ENCODE results near the gene RAB13. TPM values are rescaled to one million over a fixed set of nuclear protein-coding genes. Genes with fewer than 3 reads are reported as not detected.
"Not testable (repeated sequence)": the region's sequence is repeated elsewhere in the genome, so short reads cannot be mapped to it uniquely, and the experiment has no call there.

RAB13 gene
- 1 to 10 TPM in 2 of 5 experiments, under 1 TPM in 2, not detected in 1; 0.45 to 2.2 (median 1.4) TPM for total RNA-seq
- not detected for polyA plus RNA-seq
- not detected for total RNA-seq

DNA sequence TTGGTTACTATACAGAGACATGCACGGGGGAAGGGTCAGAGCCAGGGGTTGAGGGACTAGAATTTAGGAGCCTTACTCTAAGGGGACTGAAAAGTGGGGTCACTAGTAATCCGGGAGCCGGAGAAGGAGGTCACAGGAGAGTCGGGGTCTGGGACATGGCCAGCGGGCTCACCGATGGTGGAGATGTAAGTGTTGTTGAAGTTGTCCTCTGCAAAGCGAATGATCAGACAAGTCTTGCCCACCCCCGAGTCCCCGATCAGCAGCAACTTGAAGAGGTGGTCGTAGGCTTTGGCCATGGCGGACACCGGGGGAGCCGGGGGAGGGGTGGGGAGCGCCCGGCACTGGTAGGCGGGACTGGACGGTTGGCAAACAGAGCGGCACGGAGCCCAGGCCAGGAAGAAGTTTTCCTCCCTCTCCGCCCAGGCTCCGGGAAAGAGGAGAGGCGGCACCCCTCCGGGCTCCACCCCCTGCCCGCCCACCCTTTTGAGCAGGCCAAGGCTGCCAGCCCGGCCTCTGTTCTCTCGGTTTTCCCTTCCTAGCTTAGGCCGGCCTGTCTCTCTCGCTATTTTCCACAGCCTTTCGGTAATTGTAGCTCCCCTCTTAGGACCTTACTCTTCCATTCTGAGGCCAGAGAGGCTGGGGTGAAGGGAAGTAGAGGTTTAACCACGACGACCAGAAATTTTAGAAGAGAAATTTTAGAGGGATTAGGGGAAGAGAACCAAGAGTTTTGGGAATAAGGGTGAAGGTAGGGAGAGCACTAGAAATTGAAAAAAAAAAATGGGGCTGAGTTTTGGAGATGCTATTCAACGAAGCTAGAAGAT, at the start of gene RAB13:
Gene RAB13, minus strand, starts transcription at position 399 of the 821 bp plus-strand sequence. Its CDS starts 103 bp downstream, at position 296.
- CTCF ChIA-PET = interaction anchor here (0.7 to 8.0 kb wide), 22 partner anchors 8 to 414 kb away, joined by 3 to 84 read pairs (median 5); partner anchors contain the start of genes CREB3L4, DENND4B, GATAD2B and JTB
- peaks cover 19 to 38% (median 24%) of the 10 kb centered on the region in 7 donors for H3K4me1 Mint-ChIP-seq
- peaks cover 0 to 6% (median 0%) of the 10 kb centered on the region in 11 donors for H3K9me3 Mint-ChIP-seq
- no peak for ATAC-seq
- intact Hi-C loops (cut with micrococcal nuclease) = loop anchor here (1.0 to 10.0 kb wide), 9 partner anchors 9 to 477 kb away; partner anchors contain the start of gene JTB (in 2 of the 2)
- H3K27me3 ChIP-seq (ENCODE audit: control insufficient read depth in 2 of 2, insufficient read depth in 2 of 2, low read length in 2 of 2) = no peaks in the 10 kb centered on the region
- peaks cover 0 to 6% (median 1%) of the 10 kb centered on the region in 5 donors for H3K36me3 Mint-ChIP-seq
- POLR2A ChIA-PET = interaction anchor here (0.7 to 10.4 kb wide), 13 partner anchors 9 to 202 kb away, joined by 3 to 157 read pairs (median 7); partner anchors contain the start of genes CREB3L4, CRTC2, DENND4B and GATAD2B
- no peak within 1 kb of the TSS for H3K4me3 ChIP-seq (ENCODE audit: low read length)
- peaks cover 0 to 6% (median 0%) of the 10 kb centered on the region in 3 experiments for H3K36me3 ChIP-seq (ENCODE audit: control insufficient read depth in 2 of 3, insufficient read depth in 3 of 3, low read length in 3 of 3)
- H3K9me3 ChIP-seq (ENCODE audit: control insufficient read depth in 2 of 3, low read length in 3 of 3) = no peaks in the 10 kb centered on the region
- H3K27ac ChIP-seq (ENCODE audit: low read depth, low read length) = peak within 1 kb of the TSS; percentile 53
- peaks cover 7 to 8% of the 10 kb centered on the region in 2 donors for H3K4me1 ChIP-seq (ENCODE audit: control insufficient read depth in 2 of 2, insufficient read depth in 2 of 2, low read length in 2 of 2)
- peaks cover 2 to 21% (median 9%) of the 10 kb centered on the region in 5 donors for H3K27me3 Mint-ChIP-seq
- peak within 1 kb of the TSS; percentile 36 to 74 (median 70) for H3K4me3 Mint-ChIP-seq
- peak within 1 kb of the TSS; percentile 72 to 94 (median 88) for H3K27ac Mint-ChIP-seq
- no peak for DNase-seq

DNA sequence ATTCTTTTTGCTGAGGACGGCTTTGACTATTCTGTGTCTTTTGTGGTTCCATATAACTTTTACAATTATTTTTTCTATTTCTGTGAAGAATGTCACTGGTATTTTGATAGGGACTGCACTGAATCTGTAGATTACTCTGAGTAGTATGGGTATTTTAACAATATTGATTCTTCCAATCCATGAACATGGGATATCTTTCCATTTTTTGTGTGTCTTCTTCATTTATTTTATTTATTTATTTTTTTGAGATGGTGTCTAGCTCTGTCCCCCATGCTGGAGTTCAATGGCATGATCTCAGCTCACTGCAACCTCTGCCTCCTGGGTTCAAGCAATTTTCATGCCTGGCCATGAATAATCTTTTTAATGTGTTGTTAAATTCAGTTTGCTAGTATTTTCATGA, 47.6 kb upstream of the RAB13 start:
- H3K36me3 ChIP-seq (ENCODE audit: control insufficient read depth in 2 of 3, insufficient read depth in 3 of 3, low read length in 3 of 3); ATAC-seq; H3K36me3 Mint-ChIP-seq; H3K27ac ChIP-seq (ENCODE audit: low read depth, low read length); H3K4me1 ChIP-seq (ENCODE audit: control insufficient read depth in 2 of 2, insufficient read depth in 2 of 2, low read length in 2 of 2); H3K4me3 ChIP-seq (ENCODE audit: low read length); CTCF ChIA-PET; H3K27me3 ChIP-seq (ENCODE audit: control insufficient read depth in 2 of 2, insufficient read depth in 2 of 2, low read length in 2 of 2); H3K4me3 Mint-ChIP-seq; H3K4me1 Mint-ChIP-seq; DNase-seq; H3K27me3 Mint-ChIP-seq; POLR2A ChIA-PET; H3K9me3 Mint-ChIP-seq; H3K9me3 ChIP-seq (ENCODE audit: control insufficient read depth in 2 of 3, low read length in 3 of 3); H3K27ac Mint-ChIP-seq; intact Hi-C loops (cut with micrococcal nuclease): not testable (repeated sequence)

DNA sequence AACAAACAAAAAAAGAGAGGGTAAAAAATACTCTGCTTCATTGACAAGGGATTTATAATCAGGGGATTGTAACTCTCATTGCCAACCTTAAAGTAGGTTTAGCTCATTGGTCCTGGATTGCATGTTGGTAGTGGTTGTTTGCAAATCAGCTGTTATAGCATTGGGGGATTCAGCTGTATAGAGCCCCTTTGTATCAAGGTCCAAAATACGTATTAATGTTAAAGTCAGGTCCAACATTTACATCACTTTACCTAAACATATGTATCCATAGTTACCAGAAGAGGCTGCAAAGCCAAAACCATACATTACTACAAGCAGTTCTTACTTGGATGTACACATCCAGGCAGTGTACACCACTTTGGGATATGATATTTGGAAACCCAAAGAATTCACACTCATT, 33.8 kb upstream of the RAB13 start:
- no peaks in the 10 kb centered on the region for H3K4me1 ChIP-seq (ENCODE audit: control insufficient read depth in 2 of 2, insufficient read depth in 2 of 2, low read length in 2 of 2)
- CTCF ChIA-PET = interaction anchor here (0.7 to 1.5 kb wide), 3 partner anchors 20 to 715 kb away, joined by 3 to 6 read pairs (median 3); no protein-coding TSS in a partner anchor
- Mint-ChIP-seq H3K27ac (no peak overlapping the region), H3K27me3 (peaks cover 0 to 2% (median 0%) of the 10 kb centered on the region in 5 donors), H3K9me3 (no peaks in the 10 kb centered on the region), H3K4me3 (no peak overlapping the region), H3K4me1 (no peaks in the 10 kb centered on the region), H3K36me3 (no peaks in the 10 kb centered on the region)
- POLR2A ChIA-PET = no interaction called here
- H3K27ac ChIP-seq (ENCODE audit: low read depth, low read length) = no peak overlapping the region
- no peaks in the 10 kb centered on the region for H3K27me3 ChIP-seq (ENCODE audit: control insufficient read depth in 2 of 2, insufficient read depth in 2 of 2, low read length in 2 of 2)
- no peak overlapping the region for H3K4me3 ChIP-seq (ENCODE audit: low read length)
- DNase-seq (no peak), ATAC-seq (no peak)
- H3K36me3 ChIP-seq (ENCODE audit: control insufficient read depth in 2 of 3, insufficient read depth in 3 of 3, low read length in 3 of 3) = no peaks in the 10 kb centered on the region
- intact Hi-C loops (cut with micrococcal nuclease) = no loop called here
- no peaks in the 10 kb centered on the region for H3K9me3 ChIP-seq (ENCODE audit: control insufficient read depth in 2 of 3, low read length in 3 of 3)

DNA sequence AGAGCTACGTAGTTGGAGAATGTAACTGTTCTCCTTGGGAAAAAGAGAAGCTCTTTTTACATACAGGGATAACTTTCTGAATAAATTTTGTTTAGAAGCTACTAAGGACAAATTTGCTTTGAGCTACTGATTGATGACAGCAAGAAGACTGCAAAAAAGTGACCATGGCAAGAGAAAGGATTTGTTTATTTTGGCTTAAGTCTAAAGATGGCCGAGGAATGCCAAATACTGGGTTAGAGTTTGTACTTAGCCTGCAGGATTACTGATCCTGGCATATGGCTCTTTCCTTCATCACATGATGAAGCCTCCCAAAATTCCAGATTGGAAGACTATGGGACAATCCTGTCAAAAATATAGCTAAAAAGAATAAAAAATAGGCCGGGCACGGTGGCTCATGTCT, 33.1 kb upstream of the RAB13 start:
- Mint-ChIP-seq H3K4me3 (no peak overlapping the region), H3K27ac (no peak overlapping the region), H3K9me3 (no peaks in the 10 kb centered on the region), H3K4me1 (no peaks in the 10 kb centered on the region), H3K27me3 (peaks cover 0 to 2% (median 0%) of the 10 kb centered on the region in 5 donors), H3K36me3 (no peaks in the 10 kb centered on the region)
- Histone ChIP-seq H3K4me3 (ENCODE audit: low read length) (no peak overlapping the region), H3K36me3 (ENCODE audit: control insufficient read depth in 2 of 3, insufficient read depth in 3 of 3, low read length in 3 of 3) (no peaks in the 10 kb centered on the region), H3K27ac (ENCODE audit: low read depth, low read length) (no peak overlapping the region), H3K4me1 (ENCODE audit: control insufficient read depth in 2 of 2, insufficient read depth in 2 of 2, low read length in 2 of 2) (no peaks in the 10 kb centered on the region), H3K27me3 (ENCODE audit: control insufficient read depth in 2 of 2, insufficient read depth in 2 of 2, low read length in 2 of 2) (no peaks in the 10 kb centered on the region), H3K9me3 (ENCODE audit: control insufficient read depth in 2 of 3, low read length in 3 of 3) (no peaks in the 10 kb centered on the region)
- POLR2A ChIA-PET = no interaction called here
- intact Hi-C loops (cut with micrococcal nuclease) = no loop called here
- CTCF ChIA-PET = interaction anchor here (0.7 to 1.5 kb wide), 3 partner anchors 19 to 714 kb away, joined by 3 to 6 read pairs (median 3); no protein-coding TSS in a partner anchor
- ATAC-seq (no peak), DNase-seq (no peak)

DNA sequence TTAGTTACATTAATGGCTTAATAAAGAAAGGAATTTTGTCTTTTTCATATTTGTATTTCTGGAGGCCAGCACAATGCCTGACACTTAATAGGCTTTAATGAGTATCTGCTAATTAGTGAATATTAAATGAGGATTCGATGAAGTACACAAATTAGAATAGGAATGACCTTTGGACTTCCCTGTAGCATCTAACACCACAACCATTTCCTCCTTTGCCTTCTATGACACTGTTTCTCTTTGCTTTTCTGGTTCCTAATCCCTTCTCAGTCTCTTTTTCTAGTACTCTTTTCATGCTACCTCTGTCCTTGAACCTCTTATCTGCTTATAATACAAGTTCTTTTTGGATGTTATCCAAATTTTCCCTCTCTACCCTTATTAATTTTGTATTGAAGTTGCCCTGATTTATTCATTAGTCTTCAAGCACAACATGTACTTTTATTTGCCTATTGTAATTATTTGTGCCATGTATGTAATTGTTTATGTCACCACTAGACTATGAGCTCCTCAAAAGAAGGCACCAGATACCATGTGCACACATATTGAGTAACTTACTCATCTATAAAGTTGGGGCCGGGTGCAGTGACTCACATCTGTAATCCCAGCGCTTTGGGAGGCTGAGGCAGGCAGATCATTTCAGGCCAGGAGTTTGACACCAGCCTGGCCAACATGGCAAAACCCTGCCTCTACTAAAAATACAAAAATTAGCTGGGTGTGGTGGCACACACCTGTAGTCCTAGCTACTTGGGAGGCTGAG, 28.2 kb upstream of the RAB13 start:
- Histone ChIP-seq H3K9me3 (ENCODE audit: control insufficient read depth in 2 of 3, low read length in 3 of 3) (no peaks in the 10 kb centered on the region), H3K4me1 (ENCODE audit: control insufficient read depth in 2 of 2, insufficient read depth in 2 of 2, low read length in 2 of 2) (no peaks in the 10 kb centered on the region), H3K4me3 (ENCODE audit: low read length) (no peak overlapping the region), H3K27me3 (ENCODE audit: control insufficient read depth in 2 of 2, insufficient read depth in 2 of 2, low read length in 2 of 2) (no peaks in the 10 kb centered on the region), H3K27ac (ENCODE audit: low read depth, low read length) (no peak overlapping the region), H3K36me3 (ENCODE audit: control insufficient read depth in 2 of 3, insufficient read depth in 3 of 3, low read length in 3 of 3) (no peaks in the 10 kb centered on the region)
- ChIA-PET CTCF (no interaction called here), POLR2A (no interaction called here)
- DNase-seq (no peak), ATAC-seq (no peak)
- intact Hi-C loops (cut with micrococcal nuclease) = no loop called here
- no peaks in the 10 kb centered on the region for H3K9me3 Mint-ChIP-seq
- peaks cover 0 to 8% (median 5%) of the 10 kb centered on the region in 5 donors for H3K36me3 Mint-ChIP-seq
- peak overlapping the region in 1 of 9 donors; percentile 54 for H3K27ac Mint-ChIP-seq
- peaks cover 0 to 2% (median 0%) of the 10 kb centered on the region in 5 donors for H3K27me3 Mint-ChIP-seq
- no peak overlapping the region for H3K4me3 Mint-ChIP-seq
- H3K4me1 Mint-ChIP-seq = no peaks in the 10 kb centered on the region

DNA sequence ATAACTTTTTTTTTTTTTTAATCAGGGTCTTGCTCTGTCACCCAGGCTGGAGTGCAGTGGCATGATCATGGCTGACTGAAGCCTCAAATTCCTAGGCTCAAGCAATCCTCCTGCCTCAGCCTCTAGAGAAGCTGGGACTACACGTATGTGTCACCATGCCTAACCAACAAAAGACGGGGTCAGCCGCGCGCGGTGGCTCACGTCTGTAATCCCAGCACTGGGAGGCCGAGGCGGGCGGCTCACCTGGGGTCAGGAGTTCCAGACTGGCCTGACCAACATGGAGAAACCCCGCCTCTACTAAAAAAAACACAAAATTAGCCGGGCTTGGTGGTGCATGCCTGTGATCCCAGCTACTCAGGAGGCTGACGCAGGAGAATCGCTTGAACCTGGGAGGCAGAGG, 26.4 kb upstream of the RAB13 start:
- intact Hi-C loops (cut with micrococcal nuclease); H3K4me1 Mint-ChIP-seq; H3K9me3 ChIP-seq (ENCODE audit: control insufficient read depth in 2 of 3, low read length in 3 of 3); H3K27ac ChIP-seq (ENCODE audit: low read depth, low read length); CTCF ChIA-PET; H3K4me3 ChIP-seq (ENCODE audit: low read length); H3K27me3 Mint-ChIP-seq; H3K4me1 ChIP-seq (ENCODE audit: control insufficient read depth in 2 of 2, insufficient read depth in 2 of 2, low read length in 2 of 2); ATAC-seq; DNase-seq; H3K36me3 Mint-ChIP-seq; POLR2A ChIA-PET; H3K36me3 ChIP-seq (ENCODE audit: control insufficient read depth in 2 of 3, insufficient read depth in 3 of 3, low read length in 3 of 3); H3K9me3 Mint-ChIP-seq; H3K27me3 ChIP-seq (ENCODE audit: control insufficient read depth in 2 of 2, insufficient read depth in 2 of 2, low read length in 2 of 2); H3K4me3 Mint-ChIP-seq; H3K27ac Mint-ChIP-seq: not testable (repeated sequence)

Measured in naive thymus-derived CD4-positive, alpha-beta T cell (primary cell).